ENCODE results near the gene IRF4.

Gene IRF4

GRCh38 chr6:345747-346385, 45.7 kb upstream of the IRF4 start:
- Histone ChIP-seq H3F3A (ENCODE audit: insufficient read depth, low read length) (no peaks in the 10 kb centered on the region), H3K9me3 (replicated peaks; ENCODE audit: insufficient read depth, low read length) (no peaks in the 10 kb centered on the region), H3K27ac (ENCODE audit: low read length) (no peak overlapping the region), H3K9me2 (replicated peaks; ENCODE audit: insufficient read depth, low read length) (no peaks in the 10 kb centered on the region), H3K36me3 (replicated peaks; ENCODE audit: insufficient read depth, low read length) (peaks cover 18% of the 10 kb centered on the region), H4K20me1 (ENCODE audit: insufficient read depth, low read length) (no peaks in the 10 kb centered on the region), H2AFZ (ENCODE audit: low read length) (no peak overlapping the region), H3K4me2 (ENCODE audit: low read depth, low read length) (no peak overlapping the region), H3K27me3 (replicated peaks; ENCODE audit: insufficient read depth, low read length) (no peaks in the 10 kb centered on the region), H3K4me1 (ENCODE audit: low read length) (no peaks in the 10 kb centered on the region), H3K9ac (ENCODE audit: low read length) (no peak overlapping the region), H3K79me2 (ENCODE audit: low read length) (peaks cover 61% of the 10 kb centered on the region), H3K4me3 (ENCODE audit: low read length) (no peak overlapping the region)
- no peak for TF ChIP-seq EZH2 (optimal IDR thresholded peaks at IDR 0.05; ENCODE audit: low read depth, low read length)
- TF ChIP-seq CTCF (IDR thresholded peaks at IDR 0.05; ENCODE audit: low read length), result no peak
- TF ChIP-seq EZH2phosphoT487 (IDR thresholded peaks at IDR 0.05; ENCODE audit: low read length), result no peak
- no peak for DNase-seq

GRCh38 chr6:346386-347030, 45.0 kb upstream of the IRF4 start:
- Histone ChIP-seq H3K79me2 (ENCODE audit: low read length) (peaks cover 54% of the 10 kb centered on the region), H2AFZ (ENCODE audit: low read length) (no peak overlapping the region), H3K36me3 (replicated peaks; ENCODE audit: insufficient read depth, low read length) (peaks cover 15% of the 10 kb centered on the region; the same call in 1 of the 2 replicates), H3K4me1 (ENCODE audit: low read length) (no peaks in the 10 kb centered on the region), H3K27me3 (replicated peaks; ENCODE audit: insufficient read depth, low read length) (no peaks in the 10 kb centered on the region), H3K4me2 (ENCODE audit: low read depth, low read length) (no peak overlapping the region), H3F3A (ENCODE audit: insufficient read depth, low read length) (no peaks in the 10 kb centered on the region), H3K9ac (ENCODE audit: low read length) (no peak overlapping the region), H4K20me1 (ENCODE audit: insufficient read depth, low read length) (no peaks in the 10 kb centered on the region), H3K9me2 (replicated peaks; ENCODE audit: insufficient read depth, low read length) (no peaks in the 10 kb centered on the region), H3K27ac (ENCODE audit: low read length) (no peak overlapping the region), H3K4me3 (ENCODE audit: low read length) (no peak overlapping the region), H3K9me3 (replicated peaks; ENCODE audit: insufficient read depth, low read length) (no peaks in the 10 kb centered on the region)
- no peak for DNase-seq
- no peak for TF ChIP-seq EZH2phosphoT487 (IDR thresholded peaks at IDR 0.05; ENCODE audit: low read length)
- no peak for TF ChIP-seq CTCF (IDR thresholded peaks at IDR 0.05; ENCODE audit: low read length)
- no peak for TF ChIP-seq EZH2 (optimal IDR thresholded peaks at IDR 0.05; ENCODE audit: low read depth, low read length)

GRCh38 chr6:347232-347631, 44.3 kb upstream of the IRF4 start:
- peaks cover 15% of the 10 kb centered on the region; the same call in 1 of the 2 replicates for H3K36me3 ChIP-seq (replicated peaks; ENCODE audit: insufficient read depth, low read length)
- H3K27me3 ChIP-seq (replicated peaks; ENCODE audit: insufficient read depth, low read length), result no peaks in the 10 kb centered on the region
- H3K9ac ChIP-seq (ENCODE audit: low read length), result no peak overlapping the region
- H3K4me1 ChIP-seq (ENCODE audit: low read length), result no peaks in the 10 kb centered on the region
- no peaks in the 10 kb centered on the region for H3K9me2 ChIP-seq (replicated peaks; ENCODE audit: insufficient read depth, low read length)
- no peaks in the 10 kb centered on the region for H3K9me3 ChIP-seq (replicated peaks; ENCODE audit: insufficient read depth, low read length)
- H4K20me1 ChIP-seq (ENCODE audit: insufficient read depth, low read length), result no peaks in the 10 kb centered on the region
- H3K4me3 ChIP-seq (ENCODE audit: low read length), result no peak overlapping the region
- H3K79me2 ChIP-seq (ENCODE audit: low read length), result peaks cover 47% of the 10 kb centered on the region
- DNase-seq, result no peak
- no peak for TF ChIP-seq EZH2 (optimal IDR thresholded peaks at IDR 0.05; ENCODE audit: low read depth, low read length)
- no peaks in the 10 kb centered on the region for H3F3A ChIP-seq (ENCODE audit: insufficient read depth, low read length)
- no peak overlapping the region for H2AFZ ChIP-seq (ENCODE audit: low read length)
- no peak overlapping the region for H3K4me2 ChIP-seq (ENCODE audit: low read depth, low read length)
- no peak overlapping the region for H3K27ac ChIP-seq (ENCODE audit: low read length)

Measured in MM.1S (cell line).